Measurements from ENCODE around the gene ZNF286A.
"Not testable (repeated sequence)": the region's sequence is repeated elsewhere in the genome, so short reads cannot be mapped to it uniquely, and the experiment has no call there.

The ZNF286A gene

DNA sequence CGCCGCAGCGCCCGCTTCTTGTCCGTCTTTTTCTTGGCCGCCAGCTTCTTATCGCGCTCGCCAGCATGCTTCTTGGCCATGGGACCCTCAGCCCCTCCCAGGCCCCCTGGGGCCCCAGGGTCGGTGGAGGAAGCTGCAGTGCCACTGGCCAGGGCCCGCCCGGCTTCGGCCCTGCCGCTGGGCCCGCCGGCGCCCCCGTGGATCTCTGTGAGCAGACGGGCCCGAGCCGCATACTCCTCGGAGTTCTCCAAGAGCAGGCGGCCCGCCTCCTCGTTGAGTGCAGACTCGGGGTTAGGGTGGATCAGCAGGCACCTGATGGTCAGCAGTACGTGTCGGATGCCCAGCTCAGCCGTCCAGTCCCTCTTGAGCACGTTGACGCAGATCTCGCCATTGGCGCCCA lies 4.7 kb downstream of the ZNF286A start:
- FAIRE-seq, result not testable (repeated sequence)

DNA sequence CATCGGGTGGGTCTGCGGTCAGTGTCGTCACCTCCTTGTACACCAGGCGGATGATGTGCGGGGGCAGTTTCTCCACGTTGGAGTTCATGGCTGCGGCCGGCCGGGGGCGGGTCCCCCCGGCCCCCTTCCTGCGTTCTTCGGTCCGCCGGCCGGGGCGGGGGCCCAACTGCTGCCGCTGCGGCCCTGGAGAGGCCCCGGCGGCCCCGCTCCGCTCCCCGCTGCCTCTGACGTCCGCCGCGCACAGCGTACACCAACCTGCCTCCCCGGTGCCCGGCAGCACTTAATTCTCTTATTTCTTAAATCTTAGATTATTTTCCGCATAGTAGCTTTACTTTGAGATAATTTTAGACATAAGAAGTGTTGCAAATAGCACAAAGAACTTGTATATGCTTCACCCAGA lies 5.3 kb downstream of the ZNF286A start:
- not testable (repeated sequence) for FAIRE-seq

DNA sequence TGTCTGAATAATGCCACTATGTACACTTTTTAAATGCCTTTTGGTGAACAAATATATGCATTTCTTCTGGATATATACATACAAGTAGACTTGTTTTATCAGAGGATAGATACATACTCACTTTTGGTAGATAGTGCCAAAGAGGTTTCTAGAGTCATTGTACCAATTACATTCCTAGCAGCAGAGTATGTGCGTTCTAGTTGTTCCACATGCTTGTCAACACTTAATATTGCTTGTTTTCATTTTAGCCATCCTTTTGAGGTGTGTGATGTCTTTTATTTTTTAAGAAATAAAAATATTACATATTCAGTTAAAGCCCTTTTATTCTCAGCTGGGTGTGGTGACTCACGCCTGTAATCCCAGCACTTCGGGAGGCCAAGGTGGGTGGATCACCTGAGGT lies 9.3 kb downstream of the ZNF286A start:
- FAIRE-seq, result not testable (repeated sequence)

DNA sequence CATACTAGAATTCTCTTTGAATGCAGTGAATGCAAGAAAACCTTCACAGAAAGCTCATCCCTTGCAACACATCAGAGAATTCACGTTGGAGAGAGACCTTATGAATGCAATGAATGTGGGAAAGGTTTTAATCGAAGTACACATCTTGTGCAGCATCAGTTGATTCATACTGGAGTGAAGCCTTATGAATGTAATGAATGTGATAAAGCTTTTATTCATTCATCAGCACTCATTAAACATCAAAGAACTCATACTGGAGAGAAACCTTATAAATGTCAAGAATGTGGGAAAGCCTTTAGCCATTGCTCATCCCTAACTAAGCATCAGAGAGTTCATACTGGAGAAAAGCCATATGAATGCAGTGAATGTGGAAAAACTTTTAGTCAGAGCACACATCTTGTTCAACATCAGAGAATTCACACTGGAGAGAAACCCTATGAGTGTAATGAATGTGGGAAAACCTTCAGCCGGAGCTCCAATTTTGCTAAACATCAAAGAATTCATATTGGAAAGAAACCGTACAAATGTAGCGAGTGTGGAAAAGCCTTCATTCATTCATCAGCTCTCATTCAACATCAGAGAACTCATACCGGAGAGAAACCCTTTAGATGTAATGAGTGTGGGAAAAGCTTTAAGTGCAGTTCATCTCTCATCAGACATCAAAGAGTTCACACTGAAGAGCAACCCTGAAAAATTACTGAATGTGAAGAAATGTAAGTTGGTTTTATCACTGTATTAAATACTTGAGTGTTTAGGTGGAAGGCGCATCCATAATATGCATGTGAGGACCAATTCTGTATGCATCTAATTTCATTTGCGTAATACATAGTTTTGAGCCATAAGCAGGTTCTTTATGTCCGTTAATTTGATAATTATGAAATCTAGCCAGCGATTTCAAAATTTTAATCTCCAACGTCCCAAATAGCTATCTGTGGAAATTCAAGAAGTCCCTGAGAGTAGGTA lies 17.3 kb downstream of the ZNF286A start:
- not testable (repeated sequence) for FAIRE-seq

DNA sequence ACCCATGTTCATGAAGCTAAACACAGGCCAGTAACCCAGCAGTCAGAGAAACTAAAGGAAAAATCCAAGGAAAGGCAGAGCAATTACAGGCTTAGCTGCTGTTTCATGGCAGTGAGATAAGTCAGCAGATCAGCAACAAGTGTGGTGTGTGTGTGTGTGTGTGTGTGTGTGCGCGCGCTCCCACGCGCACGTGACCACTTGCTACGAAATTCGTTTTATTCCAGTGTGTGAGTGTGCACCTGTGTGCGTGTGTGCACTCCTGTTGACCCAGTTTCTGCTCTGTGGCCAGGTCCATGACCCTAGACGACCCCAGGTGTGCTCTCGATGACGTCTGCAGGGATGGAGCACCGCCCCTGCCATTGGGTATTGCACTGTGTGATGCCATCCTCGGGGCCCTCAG lies 31.0 kb downstream of the ZNF286A start:
- FAIRE-seq, result not testable (repeated sequence)

DNA sequence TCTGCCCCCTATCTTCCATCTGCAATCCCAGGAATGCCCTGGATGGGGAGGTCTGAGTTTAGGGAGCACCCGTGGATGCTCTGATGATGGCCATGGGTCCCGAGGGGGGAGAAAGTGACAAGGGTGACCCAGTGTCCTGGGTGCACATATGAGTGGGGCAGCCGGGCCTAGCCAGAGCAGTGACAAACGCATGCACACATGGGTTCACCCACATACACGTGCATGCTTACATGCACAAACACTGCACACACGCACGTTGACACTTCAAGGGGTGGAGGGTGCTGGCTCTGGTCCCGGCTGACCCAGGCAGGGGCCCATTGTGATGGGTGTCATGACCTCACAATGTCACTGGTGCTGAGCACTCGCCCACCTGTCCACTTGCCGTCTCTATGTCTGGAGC lies 32.3 kb downstream of the ZNF286A start, which contains the start of gene TBC1D26:
Gene TBC1D26, plus strand, starts transcription at position 384 of the 400 bp plus-strand sequence. CDS start 3,066 bp downstream, outside the sequence.
- not testable (repeated sequence) for FAIRE-seq

DNA sequence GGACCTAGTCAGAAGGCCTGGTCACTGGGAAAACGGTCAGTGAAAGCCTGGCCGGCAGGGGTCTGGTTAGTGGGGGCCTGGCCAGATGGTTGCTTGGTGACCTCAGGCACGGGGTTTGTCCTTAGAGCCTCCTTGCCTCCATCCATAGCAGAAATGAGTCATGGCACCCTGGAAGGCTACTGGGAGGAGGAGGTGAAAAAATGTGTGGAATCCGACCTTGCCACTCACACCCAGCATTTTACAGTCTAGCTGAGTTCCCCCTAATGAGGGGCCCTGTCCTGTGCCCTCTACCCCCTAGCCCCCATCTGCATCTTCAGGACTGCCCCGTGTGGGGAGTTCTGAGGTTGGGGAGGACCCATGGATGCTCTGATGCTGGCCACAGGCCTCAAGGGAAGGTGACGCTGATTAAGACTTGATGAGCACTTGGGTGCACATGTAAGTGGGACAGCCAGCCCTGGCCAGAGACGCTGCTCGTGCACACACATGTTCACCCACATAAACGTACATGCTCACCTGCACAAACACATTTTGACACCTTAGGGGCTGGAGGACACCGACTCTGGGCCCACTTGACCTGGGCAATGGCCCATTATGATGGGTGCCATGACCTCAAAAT lies 33.7 kb downstream of the ZNF286A start:
- FAIRE-seq, result not testable (repeated sequence)

DNA sequence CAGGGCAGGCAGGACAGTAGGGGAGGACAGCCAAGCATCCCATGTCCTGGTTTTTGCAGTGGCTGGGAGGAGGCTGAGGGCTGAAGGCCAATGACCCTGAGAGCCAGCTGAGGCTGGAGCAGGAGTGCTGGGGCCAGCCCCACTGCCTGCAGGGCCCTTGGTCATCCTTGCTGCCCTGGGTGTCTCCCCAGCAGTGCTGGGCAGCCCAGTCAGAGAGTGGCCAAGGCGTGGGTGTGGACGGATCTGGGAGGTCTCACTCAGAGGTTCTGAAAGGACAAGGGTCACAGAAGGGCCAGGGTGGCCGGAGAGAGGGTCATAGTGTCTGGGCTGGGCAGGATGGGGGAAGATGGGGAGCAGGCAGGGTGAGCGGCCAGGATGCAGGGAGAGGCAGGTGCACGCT lies 37.0 kb downstream of the ZNF286A start:
- not testable (repeated sequence) for FAIRE-seq

DNA sequence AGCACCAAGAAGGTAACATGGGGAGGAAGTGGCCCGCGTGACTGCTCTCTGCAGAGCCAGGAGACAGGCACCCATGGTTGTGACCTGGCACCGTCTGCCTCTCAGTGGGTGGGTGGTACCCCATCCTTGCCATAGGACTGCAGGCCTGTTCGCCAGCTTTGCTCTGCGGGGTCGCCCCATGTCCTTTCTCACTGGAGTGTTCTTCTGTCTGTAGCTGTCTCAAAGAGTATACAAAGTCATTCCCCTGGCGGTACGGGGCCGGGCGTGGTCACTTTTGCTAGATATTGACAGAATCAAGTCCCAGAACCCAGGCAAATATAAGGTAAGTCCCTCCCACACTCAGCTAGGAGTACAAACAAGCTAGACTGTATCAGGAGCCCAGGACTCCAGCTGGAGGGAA lies 38.5 kb downstream of the ZNF286A start:
- no peak for FAIRE-seq

DNA sequence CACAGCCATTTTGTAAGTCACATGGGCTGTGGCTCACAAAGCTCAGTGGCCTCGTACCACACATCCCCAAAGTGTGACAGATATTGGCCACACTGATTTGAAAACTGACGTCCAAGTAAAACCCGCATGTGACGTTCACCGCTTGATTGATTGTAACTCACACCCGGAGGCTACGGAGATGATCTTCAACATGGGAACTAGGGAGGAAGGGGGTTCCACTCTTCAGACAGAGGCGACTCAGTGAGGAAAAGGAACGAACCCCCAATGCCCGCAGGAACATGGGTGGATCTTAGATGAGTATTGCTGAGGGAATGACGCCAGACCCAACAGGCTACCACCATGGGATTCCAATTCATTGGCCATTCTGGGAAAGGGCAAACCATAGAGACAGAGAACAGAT lies 39.7 kb downstream of the ZNF286A start:
- not testable (repeated sequence) for FAIRE-seq

DNA sequence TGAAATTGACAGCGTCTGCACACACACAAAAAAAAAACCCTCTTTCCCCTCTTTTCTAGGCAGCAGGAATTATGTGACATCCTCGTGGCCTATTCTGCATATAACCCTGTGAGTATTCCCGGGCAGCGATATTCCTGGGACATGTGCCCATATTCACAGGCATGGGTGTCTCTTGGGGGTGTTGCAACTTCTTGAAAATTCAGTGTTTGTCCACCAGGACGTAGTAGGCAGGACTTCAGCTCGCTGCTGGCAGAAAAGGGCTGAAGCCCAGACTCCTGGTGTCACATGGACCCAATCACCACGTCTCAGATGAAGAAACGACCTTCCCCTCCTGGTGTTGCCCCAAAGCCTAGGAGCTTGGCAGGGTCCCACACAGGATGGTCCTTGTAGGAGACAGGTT lies 40.5 kb downstream of the ZNF286A start:
- not testable (repeated sequence) for FAIRE-seq

DNA sequence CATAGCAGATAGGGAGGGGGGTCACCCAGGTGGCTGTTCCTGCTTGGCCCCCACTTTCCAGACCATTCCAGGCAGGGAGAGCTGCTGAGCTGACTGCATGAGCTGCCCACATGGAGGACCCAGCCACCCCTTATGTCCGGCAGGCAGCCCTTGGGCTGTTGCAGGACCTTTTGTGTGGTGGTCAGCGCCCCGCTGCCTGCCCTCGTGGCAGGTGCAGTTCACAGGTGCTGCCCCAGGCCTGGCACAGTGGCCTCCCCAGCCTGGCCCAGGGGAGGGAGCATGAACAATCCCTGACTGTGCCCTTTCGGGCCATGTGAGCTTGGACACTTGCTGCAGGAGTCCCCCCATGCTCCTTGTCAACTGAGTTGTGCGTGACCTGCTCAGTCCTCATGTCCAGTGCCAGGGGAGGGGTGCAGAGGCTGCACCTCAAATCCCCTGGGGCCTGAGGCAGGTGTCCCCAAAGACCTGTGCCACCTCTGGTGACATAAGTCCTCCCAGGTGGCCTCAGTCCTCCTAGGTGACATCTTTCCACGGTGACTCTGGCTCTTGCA lies 41.1 kb downstream of the ZNF286A start:
- FAIRE-seq, result no peak

DNA sequence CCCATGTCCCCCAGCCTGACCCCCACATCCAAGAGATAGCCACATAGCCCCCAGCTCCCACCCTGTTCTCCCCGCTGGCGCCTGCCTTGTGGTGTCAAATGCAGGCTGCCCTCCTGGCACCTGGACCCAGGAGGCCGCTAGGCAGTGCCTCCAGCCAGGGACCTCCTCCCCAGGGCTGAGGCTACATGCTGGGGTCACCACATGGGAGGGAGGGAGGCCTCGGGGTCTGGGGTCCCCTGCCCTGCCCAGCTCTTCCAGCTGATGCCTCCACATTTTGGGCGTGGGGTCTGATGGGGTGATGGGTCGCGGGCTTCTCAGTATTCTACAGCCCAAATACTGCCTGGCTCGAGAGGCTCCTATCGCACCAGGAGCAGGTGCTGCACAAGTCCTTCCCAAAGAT lies 42.1 kb downstream of the ZNF286A start:
- no peak for FAIRE-seq

DNA sequence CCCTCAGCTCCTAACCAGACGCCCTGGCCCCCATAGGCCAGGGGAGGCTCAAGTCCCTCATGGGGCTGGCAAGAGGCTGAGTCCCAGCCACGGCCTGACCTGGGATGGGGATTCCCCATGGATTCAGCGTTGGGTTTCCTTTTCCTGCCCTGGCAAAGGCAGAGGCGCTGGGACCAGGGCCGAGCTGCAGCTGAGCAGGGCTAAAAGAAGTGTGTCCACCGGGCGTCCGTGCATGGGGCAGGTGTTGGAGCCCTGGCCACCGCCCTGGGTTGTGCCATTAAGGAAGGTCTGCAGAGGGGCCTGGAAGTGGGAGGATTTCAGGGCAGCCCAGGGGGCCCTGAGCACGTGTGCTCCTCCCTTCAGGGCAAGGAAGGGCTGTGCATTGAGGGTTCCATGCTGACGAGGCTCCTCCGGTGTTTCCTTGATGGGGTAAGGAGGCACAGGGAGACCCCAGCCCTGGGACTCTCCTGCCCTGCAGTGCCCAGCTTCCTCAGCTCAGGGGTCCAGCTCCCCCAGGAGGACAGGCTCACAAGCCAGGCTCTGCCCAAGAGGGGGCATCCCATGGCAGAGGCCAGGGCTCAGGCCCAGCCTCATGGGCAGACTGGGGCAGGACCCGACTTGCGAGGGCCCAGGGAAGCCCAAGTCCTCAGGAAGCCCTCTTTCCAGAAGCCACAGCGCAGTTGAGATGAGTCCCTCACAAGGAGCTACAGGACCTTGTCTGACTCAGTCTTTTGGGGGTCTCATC lies 42.7 kb downstream of the ZNF286A start:
- no peak for FAIRE-seq

DNA sequence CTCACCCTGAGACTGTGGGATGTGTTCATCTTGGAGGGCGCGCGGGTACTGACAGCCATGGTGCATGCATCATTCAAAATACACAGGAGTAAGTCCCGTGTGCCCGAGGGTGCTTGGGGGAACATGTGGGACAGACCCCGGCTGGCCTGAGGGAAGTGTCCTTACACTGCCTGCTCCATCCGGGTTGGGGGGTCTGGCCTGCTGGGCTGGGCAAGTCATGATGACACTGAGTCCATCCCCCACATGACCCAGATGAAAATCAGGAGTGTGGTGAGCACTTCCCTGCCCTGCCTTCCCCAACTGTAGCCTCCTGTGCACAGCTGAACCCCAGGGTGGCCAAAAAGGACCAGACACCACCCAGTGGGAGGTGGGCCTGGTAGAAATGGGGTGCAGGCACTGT lies 43.4 kb downstream of the ZNF286A start:
- FAIRE-seq, result no peak

DNA sequence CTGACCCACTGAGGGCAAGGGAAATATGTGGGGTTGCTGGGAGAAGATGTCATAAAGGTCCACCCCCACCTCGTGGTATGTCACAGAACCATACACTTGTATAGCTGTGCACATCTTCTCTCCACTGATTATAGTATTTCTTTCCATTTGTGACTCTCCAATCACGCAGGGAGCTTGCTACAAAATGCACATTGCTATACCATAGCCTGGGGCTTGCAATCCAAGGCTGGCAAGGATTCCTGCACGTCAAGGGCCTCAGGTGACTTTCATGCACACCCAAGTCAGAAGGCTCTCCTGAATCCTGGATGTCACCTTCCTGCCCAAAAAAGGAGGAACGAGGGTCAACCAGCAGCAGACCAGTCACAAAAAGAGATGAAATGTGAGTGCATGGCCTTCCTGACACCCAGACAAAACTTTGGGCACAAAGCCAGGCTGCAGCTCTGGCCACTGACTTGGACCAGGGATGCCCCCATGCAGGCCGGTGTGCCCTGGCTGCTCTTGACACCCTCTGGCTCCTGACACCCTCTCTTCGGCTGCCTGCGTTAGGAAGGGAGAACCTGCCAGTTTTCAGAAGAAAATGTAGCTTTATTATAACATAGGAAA lies 44.6 kb downstream of the ZNF286A start:
- FAIRE-seq, result no peak

DNA sequence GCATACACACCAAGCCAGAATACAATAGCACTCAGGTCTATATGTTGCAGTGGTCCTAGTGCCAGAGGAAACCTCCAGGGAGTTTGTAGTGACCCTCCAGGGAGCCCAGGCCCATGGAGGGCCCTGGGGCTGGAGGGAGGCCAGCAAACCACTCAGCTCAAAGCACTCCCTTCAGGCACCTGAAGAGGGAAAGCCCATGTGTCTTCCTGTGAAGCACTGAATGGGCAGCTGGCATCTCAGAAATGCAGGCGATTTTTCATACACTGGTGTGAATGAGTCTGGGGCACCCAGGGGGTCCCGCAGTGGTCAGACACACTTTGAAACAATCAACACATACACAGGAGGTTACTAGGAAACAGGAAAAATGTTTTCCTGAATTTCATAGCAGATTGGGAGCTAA lies 45.3 kb downstream of the ZNF286A start:
- no peak for FAIRE-seq

DNA sequence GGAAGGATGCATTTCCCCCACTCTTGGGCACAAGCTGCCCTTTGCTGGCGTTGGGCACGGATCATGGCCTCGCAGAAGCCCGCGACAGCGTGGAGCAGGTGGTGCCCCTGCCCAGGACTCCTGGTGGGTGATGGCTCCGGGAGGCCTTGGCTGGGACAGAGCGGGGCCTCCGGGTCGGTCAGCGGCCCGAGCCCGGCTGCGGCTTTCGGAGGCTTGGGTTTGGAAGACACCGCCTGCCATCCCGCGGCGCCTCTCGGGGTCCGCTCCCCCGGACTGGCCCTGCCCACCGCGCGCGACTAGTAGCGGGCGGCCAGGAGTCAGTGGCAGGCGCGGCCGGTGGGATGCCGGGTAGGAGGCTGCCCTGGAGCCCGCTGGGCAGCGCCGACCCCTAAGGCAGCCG lies 49.9 kb downstream of the ZNF286A start:
- not testable (repeated sequence) for FAIRE-seq

DNA sequence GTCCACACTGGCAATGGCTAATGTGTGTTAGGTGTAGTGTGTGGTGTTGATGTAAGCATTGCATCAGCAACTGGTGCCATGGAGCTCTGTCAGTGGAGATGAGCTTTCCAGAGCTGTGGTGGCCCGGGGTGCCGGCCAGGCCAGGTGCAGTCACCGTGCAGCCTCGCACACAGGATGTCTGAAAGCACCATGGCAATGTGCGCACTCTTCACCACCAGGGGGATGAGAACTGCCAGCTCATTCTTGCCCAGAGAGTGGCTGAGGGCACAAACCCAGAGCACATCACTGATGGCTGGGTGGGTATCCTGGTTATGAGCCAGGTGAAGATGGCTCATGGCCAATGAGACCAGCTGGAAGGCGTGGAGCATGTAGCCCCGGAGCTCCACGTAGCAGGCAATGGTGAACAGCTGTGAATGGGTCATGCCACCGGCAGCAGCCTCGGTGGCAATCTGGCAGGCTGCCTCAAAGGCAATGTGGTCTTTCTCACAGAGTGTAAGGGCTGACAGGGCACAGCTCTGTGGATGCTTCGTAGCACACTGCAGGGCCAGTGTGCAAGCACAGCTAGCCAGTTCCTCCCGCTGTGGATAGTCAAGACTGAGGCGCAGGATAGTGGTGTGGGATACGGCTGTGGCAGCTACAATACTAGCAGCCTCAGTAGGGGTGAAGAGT lies 69.4 kb downstream of the ZNF286A start:
- not testable (repeated sequence) for FAIRE-seq
